ENCODE measurements around the gene TREH.

The TREH gene

DNA sequence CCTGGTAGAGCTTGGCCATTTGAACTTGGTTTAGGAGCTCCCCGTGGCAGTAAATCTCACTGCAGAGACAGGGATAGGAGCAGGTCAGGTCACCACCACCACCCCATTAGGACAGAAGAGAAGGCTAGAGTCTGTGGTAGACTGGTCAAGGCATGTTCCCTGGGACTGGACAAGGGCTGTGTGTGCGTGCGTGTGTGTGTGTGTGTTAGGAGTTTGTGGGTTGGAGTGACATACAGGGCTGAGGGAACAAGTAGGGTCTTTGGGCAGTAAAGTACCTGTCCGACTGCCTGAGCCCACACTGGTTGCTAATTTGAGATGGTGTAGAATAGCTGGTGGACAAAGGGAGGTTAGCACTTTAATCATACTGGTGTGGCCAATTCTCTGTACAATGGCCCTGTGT is 16.1 kb downstream of the TREH start:
- DNase-seq, result no peak

DNA sequence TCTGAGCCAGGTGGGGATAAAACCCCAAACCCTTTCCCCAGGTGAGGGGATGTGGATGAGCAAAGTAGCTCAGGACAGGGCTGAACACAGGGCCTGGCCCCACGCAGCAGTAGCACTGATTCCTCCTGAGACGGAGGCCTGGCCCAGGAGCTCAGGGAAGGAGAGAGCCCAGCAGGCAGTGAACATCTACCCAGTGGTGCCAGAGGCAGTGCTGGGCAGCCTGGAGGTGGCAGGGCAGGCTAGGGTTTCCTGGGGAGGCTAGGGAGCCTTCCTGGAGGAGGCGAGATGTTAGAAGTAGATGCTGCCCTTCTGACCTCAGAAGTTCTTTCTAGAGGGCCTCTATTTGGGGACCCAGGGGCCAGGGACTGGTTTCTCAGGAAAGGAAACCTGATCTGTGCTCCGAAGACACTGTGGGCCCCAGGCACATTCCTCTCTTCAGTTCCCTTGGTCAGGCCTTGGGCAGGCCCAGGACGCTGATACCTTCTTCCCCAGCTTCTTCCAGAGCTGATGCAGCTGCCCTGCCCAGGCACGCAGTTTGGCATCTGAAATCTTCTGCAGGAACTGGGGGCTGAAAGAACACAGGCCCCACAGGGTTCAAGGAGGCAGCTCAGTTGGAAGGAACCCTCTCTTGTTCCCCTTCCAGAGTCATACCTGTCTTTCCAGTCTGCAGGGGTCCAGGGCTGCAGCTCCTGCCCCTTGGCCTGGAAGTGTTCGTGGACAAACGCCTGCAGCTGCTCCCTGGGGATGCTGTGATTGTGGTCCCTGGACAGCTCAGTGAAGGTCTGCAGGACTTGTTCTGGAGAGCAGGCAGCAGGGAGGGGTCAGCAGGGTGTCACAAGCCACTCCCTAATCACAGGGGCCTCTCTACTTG is 16.8 kb downstream of the TREH start:
- no peak for DNase-seq

DNA sequence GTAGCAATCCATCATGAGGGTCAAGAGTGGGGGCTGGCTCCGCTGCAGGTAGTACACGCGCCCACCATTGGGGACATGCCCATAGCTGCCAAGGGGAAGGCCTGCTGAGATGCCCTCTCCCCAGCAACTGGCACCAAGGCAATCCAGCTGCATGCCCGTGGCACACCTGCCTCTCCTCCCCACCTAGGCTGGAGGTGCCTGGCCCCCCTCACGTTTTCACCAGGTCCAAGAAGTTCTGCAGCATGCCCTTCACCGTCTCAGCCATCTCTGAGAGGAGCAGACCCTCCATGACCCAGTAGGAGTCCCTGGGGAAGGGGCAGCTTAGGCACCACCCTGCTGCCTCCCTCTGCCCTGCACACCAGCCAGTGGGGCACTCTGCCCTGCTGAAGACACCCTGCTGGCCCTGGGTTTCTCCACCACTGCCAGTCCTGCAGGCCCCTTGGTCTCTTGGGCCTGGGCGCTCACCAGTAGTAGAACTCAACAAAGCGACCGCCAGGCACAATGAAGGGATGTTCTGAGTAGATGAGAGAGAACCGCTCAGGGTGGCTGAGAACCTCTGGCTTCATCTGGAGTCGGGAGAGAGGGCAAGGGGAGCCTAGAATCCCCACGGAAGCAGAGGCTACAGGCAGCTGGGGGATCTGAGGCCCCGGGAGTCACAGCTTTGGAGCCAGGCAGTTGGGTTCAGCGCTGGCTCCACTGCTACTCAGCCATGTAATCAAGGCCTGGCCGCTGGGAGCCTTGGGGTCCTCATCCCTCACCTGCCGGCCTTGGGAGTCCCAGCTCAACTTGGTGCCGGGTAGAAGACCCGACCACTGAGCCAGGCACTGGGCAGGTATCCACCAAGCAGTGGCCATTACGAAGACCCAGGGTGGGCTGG is 17.8 kb downstream of the TREH start:
- no peak for DNase-seq

DNA sequence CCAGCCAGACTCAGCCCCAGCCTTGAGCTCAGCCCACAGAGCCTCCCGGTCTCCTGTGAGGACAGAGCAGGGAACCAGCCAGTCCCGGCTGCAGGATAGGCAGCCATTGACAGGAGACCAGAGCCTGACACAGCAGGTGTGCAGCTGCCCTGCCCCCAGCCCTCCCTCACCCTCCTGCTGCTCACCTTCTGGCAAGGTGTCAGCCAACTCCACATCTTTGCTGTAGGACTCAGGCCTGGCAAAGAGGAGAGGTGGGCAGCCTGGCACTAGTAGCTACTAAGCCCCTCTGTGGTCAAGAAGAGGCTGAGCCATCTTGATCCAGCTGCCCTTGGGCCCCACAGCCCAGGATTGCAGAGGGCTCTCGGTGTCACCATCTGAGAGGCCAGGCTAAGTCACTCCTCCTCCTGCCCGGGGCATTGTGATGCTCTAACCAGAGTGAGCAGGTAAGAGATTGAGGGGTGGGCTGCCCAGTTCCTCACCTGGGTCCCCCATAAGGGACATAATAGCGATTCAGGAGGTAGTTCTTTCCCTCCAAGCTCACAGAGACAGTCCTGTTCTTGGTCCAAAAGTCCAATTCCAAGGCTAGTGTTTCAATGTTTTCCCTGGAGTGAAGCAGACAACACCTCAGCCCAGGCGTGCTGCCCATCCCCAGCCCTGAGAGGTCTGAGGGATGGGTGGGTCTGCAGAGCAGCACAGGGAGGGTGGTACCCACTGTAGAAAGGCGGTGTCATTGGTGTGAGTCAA is 18.6 kb downstream of the TREH start:
- no peak for DNase-seq

DNA sequence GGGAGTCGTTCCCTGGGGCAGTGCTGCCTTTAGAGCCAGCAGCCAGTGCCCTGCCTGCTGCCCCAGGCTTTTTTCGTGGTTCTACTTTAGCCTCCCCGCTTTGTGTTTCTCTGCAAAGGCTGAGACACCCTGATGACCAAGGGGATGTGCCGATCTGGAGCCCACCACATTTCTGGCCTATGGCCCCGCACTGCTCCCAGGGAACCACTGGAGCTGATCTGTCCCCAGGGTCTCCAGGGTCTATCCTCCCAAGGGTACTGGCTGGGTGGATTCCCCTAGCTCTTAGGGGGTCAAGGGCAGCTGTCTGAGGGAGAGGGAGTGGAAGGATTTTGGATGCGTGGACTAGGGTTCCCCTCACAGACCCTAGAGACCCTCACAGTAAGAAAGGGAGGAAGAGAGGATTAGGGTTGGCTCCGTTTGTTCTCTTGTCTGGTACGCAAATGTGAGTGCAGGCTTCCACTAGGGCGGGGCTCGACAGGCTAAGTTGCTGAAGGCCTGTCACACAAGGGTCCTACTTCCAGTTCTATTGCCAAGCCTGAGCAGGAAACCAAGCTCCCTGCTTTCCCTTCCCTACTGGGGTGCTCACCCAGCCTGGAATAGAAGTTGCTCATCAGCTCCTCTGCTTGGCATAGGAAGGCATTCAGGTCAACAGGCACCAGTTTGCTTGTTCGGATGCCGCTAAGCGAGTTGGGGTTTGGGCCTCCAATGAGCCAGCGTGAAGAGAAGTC is 19.3 kb downstream of the TREH start:
- DNase-seq, result no peak

DNA sequence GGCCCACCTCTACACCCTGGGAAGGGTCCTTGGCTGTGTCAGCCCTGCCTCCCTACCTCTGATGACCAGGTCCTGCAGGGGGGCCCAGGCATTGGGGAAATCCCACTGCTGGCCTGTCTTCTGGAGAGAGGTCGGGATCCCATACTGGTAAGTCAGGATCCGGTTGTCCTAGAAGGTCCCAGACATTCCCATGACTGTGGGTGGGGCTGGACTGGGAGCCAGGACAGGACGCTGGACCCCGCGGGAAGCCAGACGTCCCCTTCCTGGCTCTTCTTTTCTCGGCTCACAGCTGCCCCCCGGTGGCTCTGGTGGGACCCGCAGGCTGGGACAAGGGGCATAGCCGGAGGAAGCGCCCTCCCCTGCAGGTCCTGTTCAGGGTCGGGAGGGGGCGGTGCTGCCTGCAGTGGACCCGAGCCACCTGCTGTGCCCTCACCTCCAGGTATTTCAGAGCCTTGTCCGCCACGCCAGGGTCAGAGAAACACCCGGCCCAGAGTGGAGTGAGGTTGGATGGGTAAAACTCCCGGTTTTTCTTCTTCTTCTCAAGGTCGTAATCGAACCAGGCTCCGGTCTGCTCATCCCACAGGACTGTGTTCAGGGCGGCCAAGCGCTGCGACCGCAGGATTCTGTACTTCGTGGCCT is 20.0 kb downstream of the TREH start:
- DNase-seq, result peak; percentile 65

DNA sequence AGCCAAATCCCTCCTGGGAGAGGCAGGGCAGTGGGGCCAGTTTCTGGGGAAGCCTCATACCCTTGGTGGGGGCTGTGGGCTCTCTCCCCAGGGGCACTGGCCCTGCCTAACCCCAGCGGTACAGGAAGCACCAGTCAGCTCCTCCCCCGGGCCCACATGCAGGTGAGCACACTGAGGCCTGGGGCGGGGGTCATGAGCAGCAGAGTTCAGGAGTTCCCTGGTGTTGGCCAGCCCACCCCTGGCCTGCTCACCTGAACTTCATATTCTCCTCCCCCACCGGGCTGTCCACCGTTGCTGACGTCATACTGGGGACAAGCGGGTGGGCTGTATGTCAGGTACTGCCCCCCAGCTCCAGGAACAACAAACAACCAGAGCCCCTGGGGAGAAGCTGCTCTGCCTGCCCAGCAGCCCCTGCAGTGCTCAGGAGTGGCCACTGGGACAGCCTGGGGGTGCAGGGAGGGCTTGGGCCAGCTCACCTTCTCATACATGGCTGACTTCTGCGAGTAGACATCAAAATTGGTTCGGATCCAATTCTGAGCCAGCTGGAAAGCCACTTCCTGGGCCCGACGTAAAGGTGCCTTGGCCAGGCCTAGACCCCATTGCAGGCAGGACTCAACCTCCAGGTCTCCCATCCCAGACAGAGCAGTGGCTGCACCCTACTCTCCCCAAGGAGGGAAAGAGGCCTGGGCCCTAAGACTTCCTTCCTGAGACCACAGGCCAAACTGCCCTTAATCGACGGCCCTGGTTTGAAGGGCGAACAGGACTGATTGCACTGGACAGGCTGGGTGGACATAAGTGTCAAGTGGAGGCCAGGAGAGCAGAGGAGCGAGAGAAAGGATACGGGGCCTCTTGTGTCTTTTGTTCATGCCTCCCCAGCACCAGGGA is 20.8 kb downstream of the TREH start:
- peak; percentile 8 for DNase-seq

DNA sequence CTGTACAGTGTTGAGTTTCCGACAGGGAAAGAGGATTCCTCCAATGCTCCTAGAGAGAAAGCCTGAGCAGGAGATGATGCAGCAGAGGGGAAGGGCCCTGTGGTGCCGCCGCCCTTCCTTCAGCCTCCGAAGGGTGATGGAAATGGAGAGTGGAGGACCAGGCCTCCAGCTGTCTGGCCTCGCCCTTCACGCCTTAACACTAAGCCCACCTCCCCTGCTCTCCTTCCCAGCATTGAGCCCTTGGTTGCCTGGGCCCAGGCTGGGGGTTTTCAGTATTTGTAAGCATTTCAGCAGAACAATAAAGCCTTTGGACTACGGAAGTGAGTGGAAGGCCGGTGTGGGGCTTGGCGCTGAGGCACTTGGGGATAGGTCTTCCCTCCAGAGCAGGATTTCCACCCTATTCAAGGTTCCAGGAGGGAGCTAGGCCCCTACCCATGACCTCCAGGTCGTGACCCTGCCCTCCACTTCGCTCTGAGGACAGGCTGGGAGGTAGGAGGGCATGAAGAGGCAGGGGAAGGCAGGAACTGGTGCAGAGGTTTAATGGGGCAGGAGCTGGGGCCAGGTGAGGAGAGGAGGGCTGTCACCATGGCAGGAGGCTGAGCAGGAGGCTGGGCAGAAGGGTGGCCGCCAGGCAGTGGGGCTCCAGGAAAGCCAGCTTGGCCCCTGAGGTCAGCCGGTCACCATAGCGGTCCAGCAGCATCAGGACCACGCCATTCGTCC is 21.6 kb downstream of the TREH start:
- no peak for DNase-seq

DNA sequence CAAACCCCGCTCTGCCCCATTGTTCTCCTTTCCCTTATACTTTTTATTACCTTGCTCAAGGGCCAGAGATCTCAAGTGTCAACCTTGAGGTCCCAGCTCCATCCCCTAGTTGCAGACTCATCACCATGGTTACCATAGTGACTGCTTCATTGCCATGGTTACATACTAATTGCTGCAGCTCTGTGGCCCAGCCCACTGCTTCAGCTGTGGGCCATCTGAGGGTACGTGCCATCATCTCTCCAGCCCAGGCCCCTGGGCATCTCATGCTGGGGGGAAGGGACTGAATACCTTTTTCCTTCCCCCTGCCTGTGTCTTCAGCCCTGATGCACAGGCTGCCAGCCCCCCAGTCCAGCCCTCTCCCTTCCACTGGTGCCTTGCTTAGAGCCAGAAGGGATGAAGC is 22.2 kb downstream of the TREH start:
- DNase-seq, result peak; percentile 20

DNA sequence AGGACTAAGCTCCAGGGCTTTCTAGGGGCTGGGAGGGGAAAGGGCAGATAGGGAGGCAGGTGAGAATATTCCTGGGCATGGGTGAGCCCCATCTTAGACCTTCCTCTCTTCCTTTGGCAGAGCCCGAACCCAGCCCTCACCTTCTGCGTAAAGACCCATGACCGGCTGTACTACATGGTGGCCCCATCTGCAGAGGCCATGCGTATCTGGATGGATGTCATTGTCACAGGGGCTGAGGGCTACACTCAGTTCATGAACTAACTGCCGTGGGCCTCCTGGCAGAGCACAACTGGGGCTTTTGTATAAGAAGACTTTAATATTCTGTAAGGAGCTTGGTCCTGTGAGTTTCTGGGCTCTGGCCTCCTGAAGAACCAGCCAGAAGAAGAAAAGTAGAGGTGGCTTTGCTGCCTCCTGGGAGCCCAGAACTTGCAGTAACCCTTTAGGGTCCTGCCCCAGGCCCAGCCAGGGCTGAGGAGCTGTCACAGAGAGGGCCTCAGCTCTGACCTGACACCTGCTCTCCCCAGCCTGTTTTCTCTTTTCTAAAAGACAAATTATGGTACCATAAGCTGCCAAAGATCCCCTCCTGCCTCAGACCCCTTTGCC is 22.8 kb downstream of the TREH start:
- no peak for DNase-seq

DNA sequence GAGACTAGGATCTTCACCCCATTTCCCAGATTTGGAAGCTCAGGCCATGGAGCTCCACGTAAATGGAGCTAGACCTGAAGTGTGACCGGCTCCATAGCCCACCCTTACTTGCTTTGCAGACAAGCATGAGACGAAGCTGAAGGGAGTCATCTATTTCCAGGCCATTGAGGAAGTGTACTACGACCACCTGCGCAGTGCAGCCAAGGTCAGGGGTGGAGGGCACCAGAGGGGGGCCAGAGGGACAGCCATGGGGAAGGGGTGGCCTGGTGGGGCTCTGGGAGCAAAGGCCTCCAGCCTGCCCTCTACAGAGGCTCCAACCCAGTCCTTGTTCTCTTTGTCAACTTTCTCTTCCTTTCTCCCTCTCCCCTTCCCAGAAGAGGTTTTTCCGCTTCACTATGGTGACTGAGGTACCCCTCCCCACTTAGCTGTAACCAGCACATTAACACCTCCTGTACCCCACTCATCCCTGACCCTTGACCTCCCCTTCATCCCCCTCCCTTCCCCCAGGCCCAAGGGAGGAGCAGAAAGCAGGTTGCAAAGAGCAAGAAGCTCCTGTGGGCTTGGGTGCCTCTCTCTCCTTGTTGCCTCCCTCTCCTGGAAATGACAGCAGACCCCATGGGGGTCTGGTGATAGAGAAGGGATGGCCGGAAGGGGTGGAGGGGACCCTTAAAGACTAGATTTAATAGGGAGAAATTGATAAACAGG is 23.8 kb downstream of the TREH start:
- DNase-seq, result no peak

DNA sequence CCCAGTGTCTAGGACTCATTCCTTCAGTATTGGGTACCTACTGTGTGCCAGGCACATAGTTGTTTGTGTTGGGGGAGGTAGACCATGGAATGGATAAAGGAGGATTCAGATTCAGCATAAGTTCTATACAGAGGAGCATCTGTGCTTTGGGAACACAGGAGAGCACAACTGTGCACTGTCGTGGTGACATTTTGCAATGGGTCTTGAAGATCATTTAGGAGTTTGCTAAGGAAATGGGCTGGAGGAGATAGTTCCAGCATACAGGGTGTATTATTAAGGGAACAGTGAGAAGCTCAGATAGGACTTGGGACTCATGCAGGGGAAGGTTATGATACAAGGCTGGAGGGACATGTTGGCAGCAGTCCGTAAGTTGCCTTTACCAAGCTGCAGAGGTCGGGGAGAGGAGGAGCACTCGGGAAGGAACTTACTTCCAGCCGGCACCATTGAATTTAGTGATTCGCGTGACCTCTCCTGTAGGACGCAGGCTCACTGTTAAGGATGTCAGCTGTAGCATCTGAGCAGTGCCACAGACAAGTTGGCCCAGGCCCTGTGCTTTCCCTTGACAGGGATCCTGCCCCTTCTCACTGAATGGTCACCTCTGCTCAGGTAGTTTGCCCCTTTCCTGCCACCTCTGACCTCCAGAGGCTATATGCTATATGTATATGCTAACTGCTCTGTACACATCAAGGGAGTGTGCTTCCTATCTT is 25.6 kb downstream of the TREH start:
- DNase-seq, result no peak

DNA sequence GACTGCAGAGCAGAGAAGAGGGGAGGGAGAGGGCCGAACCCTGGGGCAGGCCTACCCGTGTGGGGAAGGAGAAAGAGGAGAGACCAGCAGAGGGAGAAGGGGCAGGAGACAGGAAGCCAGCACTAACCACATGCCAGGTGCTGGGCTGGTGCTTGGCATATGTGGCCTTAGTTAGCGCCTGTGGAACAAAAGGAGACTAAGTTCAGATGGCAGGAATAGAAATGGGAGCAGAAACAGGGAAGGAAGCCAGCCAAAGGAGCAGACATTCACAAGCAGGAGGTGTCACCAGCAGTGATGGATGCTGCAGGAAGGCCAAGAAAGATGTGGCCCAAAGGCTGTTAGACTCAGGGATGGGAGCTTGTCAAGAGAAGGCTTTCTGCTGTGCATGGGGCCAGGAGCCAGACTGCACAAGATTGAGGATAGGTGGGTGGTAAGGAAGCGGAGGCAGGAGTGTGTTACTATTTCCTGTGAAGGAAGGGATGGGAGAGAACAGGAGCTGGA is 26.7 kb downstream of the TREH start:
- DNase-seq, result no peak

DNA sequence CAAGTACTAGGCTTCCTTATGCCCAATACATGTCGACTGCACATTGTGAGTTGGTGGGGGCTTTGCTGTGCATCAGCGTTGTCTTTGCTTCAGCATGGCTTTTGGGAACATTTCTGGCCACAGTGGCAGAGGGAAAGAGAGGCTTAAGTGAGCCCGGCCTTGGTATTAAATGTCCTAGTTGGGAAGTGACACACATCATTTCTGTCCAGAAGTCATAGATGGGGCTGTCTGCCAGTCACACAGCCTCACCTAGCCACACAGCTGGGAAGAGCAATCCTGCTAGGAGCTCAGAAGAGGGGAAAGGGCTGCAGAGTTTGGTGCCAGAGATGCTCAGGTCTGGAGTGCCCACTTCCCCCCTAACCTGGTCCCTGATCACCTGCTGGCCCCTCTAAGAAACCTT is 27.6 kb downstream of the TREH start:
- DNase-seq, result no peak

DNA sequence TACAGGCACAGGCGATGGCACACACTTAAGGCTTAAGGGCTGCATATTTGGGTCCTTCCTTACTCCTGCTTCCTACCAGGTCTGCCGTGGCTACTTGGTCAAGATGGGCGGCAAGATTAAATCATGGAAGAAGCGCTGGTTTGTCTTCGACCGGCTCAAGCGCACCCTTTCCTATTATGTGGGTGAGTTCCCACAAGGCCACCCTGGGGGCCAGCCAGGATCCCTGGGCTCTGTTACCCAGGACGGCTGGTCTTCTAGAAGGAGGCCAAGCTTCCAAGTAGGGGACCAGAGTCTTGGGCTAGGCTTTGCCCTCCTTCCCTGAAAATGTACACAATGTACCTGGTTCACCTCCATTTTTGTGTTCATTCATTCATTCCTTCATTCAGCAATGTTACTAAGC is 29.1 kb downstream of the TREH start:
- DNase-seq, result no peak

DNA sequence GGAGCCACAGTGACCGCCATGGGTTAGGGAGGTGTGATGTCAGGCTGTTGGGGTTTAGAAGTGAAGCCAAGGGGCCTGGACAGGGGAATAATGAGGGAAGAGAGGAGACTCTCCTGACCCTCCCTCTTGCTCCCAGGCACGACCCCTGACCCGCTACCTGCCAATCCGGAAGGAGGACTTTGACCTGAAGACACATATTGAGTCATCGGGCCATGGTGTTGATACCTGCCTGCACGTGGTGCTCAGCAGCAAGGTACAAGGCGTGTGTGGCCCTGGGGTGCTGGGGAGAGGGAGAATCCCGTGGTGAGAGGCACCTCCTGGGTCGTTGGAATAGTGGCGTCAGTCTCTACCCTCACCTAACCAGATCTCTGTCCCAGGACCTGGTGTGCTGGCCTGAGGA is 29.5 kb downstream of the TREH start:
- no peak for DNase-seq

DNA sequence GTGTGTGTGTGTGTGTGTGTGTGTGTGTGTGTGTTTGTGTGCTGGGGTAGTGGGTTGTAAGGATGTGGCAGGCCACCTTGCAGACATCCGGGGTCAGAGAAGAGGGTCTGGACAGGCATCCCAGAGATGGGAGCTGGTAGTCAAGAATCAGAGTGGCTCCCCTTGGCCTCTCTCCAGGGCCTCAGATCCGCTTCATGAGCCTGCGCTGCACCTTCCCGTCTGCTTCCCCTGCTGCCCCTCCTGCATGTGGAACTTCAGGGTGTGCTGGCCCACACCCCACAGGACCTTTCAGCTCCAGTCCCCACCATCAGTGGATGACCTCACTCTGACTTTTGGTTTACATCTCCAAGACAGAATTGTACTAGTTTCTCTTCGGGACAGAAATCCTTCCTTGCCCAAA is 31.2 kb downstream of the TREH start:
- DNase-seq, result no peak

DNA sequence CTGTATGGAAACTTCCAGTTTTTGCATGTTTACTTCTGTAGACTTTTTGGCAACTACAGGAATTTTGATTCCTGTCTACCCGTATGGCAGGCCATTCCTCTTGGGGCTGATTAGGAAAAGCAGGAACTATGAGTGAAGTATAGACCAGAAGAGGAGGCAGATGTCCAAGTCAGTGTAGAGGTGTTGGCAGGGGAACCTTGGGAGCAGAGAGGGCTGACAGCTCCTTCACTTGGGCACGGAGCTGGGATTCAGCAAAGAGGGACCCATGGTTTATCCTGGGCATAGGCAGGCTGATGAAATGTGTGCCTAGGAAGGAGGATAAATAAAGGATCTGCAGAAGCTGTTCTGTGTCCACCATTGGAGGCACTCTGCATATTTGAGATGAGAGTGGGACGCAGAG is 33.1 kb downstream of the TREH start:
- no peak for DNase-seq
